ENCODE results near the gene HNRNPA3. TPM values are rescaled to one million over a fixed set of nuclear protein-coding genes. Genes with fewer than 3 reads are reported as not detected.
A peak's percentile ranks its signal among the peaks of the same experiment; 100 is the strongest.

Gene HNRNPA3
- total and polyA plus RNA-seq, 2 of the 13 experiments (the other 11 are each of a cell fraction or from before 2014, with no cell fraction given), result 73.3 to 97.7 TPM

DNA sequence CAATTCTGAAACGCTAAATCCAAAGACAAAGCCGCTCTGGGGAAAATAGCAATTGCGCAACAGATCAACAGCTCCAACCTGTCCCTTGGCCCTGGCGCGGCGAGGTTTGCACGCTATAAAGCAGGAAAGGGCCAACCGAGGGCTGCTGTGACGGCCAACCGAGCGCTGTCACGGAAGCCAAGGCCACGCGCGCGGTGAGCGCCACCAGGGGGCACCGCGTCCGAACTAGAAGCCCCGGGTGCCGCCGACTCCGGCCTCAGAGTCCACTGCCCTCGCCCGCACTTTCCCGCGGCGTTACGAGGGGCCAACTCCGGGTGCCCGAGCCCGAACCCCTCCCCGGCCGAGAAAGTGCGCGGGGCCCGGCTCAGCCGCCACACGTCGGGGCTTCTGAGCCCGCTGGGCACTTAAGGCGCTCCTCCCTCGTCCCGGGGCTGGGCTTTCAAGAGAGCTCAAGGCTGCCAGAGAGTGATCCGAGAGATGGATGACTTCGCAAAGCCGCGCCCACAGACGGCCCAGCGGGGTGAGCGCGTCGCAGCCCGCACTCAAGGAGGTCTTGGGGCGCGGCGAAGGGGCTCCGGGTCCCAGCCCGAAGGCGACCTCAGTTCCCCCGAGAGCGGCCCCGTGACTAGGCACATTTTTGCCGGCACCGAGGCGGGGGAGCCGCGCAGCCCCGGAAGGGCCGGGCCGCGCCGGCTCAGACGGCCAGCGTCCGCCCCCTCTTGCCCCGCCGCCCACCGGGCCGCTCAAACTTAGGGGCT lies 51.0 kb downstream of the HNRNPA3 start (continued):
- peak; percentile 99 for TF ChIP-seq AFF4 (CRISPR knock-in tag; IDR thresholded peaks at IDR 0.05)
- peak; percentile 82; the same call in 1 of the 2 replicates for TF ChIP-seq ZNF556 (CRISPR knock-in tag; IDR thresholded peaks at IDR 0.05; ENCODE audit: borderline replicate concordance)
- TF ChIP-seq ZNF282 (IDR thresholded peaks at IDR 0.05; ENCODE audit: partially characterized antibody), result no peak
- peak; percentile 27; the same call in 1 of the 2 replicates for TF ChIP-seq ZNF30 (CRISPR knock-in tag; IDR thresholded peaks at IDR 0.05)
- no peak for TF ChIP-seq FOXM1 (CRISPR knock-in tag; IDR thresholded peaks at IDR 0.05)
- TF ChIP-seq, protein P1, sequence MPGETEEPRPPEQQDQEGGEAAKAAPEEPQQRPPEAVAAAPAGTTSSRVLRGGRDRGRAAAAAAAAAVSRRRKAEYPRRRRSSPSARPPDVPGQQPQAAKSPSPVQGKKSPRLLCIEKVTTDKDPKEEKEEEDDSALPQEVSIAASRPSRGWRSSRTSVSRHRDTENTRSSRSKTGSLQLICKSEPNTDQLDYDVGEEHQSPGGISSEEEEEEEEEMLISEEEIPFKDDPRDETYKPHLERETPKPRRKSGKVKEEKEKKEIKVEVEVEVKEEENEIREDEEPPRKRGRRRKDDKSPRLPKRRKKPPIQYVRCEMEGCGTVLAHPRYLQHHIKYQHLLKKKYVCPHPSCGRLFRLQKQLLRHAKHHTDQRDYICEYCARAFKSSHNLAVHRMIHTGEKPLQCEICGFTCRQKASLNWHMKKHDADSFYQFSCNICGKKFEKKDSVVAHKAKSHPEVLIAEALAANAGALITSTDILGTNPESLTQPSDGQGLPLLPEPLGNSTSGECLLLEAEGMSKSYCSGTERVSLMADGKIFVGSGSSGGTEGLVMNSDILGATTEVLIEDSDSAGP (CRISPR knock-in tag; IDR thresholded peaks at IDR 0.05; ENCODE audit: borderline replicate concordance), result peak; percentile 95
- peak; percentile 85; the same call in 1 of the 2 replicates for TF ChIP-seq ZNF260 (CRISPR knock-in tag; IDR thresholded peaks at IDR 0.05; ENCODE audit: borderline replicate concordance, low read depth)
- TF ChIP-seq HDAC2 (CRISPR knock-in tag; IDR thresholded peaks at IDR 0.05), result peak; percentile 99
- TF ChIP-seq ATF4 (CRISPR knock-in tag; IDR thresholded peaks at IDR 0.05), result peak in 1 of 2 experiments; percentile 92; a peak in 2 of 4 replicates
- peak; percentile 98 for TF ChIP-seq ZNF124 (CRISPR knock-in tag; IDR thresholded peaks at IDR 0.05)
- peak; percentile 98 for TF ChIP-seq CTCF (CRISPR knock-in tag; IDR thresholded peaks at IDR 0.05)
- peak; percentile 90; the same call in 1 of the 2 replicates for TF ChIP-seq NRL (CRISPR knock-in tag; IDR thresholded peaks at IDR 0.05; ENCODE audit: borderline replicate concordance)
- no peak for TF ChIP-seq HOXA7 (CRISPR knock-in tag; IDR thresholded peaks at IDR 0.05)
- TF ChIP-seq SSRP1 (CRISPR knock-in tag; IDR thresholded peaks at IDR 0.05), result peak; percentile 95; the same call in 1 of the 2 replicates
- no peak for TF ChIP-seq ZC3H4 (CRISPR knock-in tag; IDR thresholded peaks at IDR 0.05; ENCODE audit: borderline replicate concordance)
- peak; percentile 79; the same call in 1 of the 2 replicates for TF ChIP-seq CENPT (CRISPR knock-in tag; IDR thresholded peaks at IDR 0.05; ENCODE audit: low read depth)
- no peak for TF ChIP-seq NCOA5 (CRISPR knock-in tag; IDR thresholded peaks at IDR 0.05)

Measured in HepG2 (cell line).